HG03521 (cell line): ENCODE results near the gene TCERG1L.

Source experiments
- ATAC-seq: cut with Tn5 transposase; IDR thresholded peaks from one replicate; pipeline ENCODE4 v1.9.1; 2021; ENCODE audit warnings: mild to moderate bottlenecking, moderate library complexity; ENCODE audit not compliant: unreplicated experiment

Gene TCERG1L

GRCh38 chr10:131078131-131078881 is 233.2 kb downstream of the TCERG1L start:
- ATAC-seq = no peak

GRCh38 chr10:131077724-131078123 is 233.8 kb downstream of the TCERG1L start:
- no peak for ATAC-seq

- no peak for ATAC-seq
These were observed 234.5 kb downstream of the TCERG1L start for GRCh38 chr10:131077031-131077430.

GRCh38 chr10:131076356-131076755 is 235.2 kb downstream of the TCERG1L start:
- ATAC-seq = no peak

- ATAC-seq = no peak
These were observed 236.2 kb downstream of the TCERG1L start for GRCh38 chr10:131075218-131075770.

- no peak for ATAC-seq
These were observed 236.8 kb downstream of the TCERG1L start for GRCh38 chr10:131074682-131075081.

- ATAC-seq = no peak
These were observed 238.0 kb downstream of the TCERG1L start for GRCh38 chr10:131073469-131074035.

- no peak for ATAC-seq
These were observed 238.7 kb downstream of the TCERG1L start for GRCh38 chr10:131072651-131073468.

- ATAC-seq = no peak
These were observed 239.8 kb downstream of the TCERG1L start for GRCh38 chr10:131071721-131072120.

GRCh38 chr10:131070856-131071255 is 240.7 kb downstream of the TCERG1L start:
- no peak for ATAC-seq

GRCh38 chr10:131068760-131069159 is 242.8 kb downstream of the TCERG1L start:
- ATAC-seq = no peak

GRCh38 chr10:131068311-131068710 is 243.2 kb downstream of the TCERG1L start:
- ATAC-seq = no peak

GRCh38 chr10:131067690-131068089 is 243.8 kb downstream of the TCERG1L start:
- no peak for ATAC-seq

- ATAC-seq = no peak
These were observed 245.7 kb downstream of the TCERG1L start for GRCh38 chr10:131065673-131066305.

- no peak for ATAC-seq
These were observed 248.2 kb downstream of the TCERG1L start for GRCh38 chr10:131063311-131063710.

- no peak for ATAC-seq
These were observed 248.8 kb downstream of the TCERG1L start for GRCh38 chr10:131062621-131063260.

- ATAC-seq = no peak
These were observed 250.3 kb downstream of the TCERG1L start for GRCh38 chr10:131061216-131061615.

- ATAC-seq = no peak
These were observed 251.6 kb downstream of the TCERG1L start for GRCh38 chr10:131059881-131060280.

GRCh38 chr10:131058799-131059198 is 252.7 kb downstream of the TCERG1L start:
- no peak for ATAC-seq

GRCh38 chr10:131056781-131057180 is 254.7 kb downstream of the TCERG1L start:
- ATAC-seq = no peak
